ENCODE results near the gene NOL9. TPM values are rescaled to one million over a fixed set of nuclear protein-coding genes. Genes with fewer than 3 reads are reported as not detected.

Gene NOL9
- total RNA-seq, 2 donors from 2014 or later, result 15.4 to 15.6 TPM

GRCh38 chr1:6519935-6520671, 34.2 kb downstream of the NOL9 start:
- DNase-seq (ENCODE audit: low spot score), result no peak
- Histone ChIP-seq H3K27me3 (no peaks in the 10 kb centered on the region), H3K27ac (no peak overlapping the region), H3K9me3 (no peaks in the 10 kb centered on the region), H3K4me1 (peaks cover 0 to 14% of the 10 kb centered on the region in 2 donors), H3K36me3 (peaks cover 2% of the 10 kb centered on the region), H3K4me3 (no peak overlapping the region)
- TF ChIP-seq, protein P1, sequence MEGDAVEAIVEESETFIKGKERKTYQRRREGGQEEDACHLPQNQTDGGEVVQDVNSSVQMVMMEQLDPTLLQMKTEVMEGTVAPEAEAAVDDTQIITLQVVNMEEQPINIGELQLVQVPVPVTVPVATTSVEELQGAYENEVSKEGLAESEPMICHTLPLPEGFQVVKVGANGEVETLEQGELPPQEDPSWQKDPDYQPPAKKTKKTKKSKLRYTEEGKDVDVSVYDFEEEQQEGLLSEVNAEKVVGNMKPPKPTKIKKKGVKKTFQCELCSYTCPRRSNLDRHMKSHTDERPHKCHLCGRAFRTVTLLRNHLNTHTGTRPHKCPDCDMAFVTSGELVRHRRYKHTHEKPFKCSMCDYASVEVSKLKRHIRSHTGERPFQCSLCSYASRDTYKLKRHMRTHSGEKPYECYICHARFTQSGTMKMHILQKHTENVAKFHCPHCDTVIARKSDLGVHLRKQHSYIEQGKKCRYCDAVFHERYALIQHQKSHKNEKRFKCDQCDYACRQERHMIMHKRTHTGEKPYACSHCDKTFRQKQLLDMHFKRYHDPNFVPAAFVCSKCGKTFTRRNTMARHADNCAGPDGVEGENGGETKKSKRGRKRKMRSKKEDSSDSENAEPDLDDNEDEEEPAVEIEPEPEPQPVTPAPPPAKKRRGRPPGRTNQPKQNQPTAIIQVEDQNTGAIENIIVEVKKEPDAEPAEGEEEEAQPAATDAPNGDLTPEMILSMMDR (IDR thresholded peaks at IDR 0.05), result no peak

- Histone ChIP-seq H3K9me3 (no peaks in the 10 kb centered on the region), H3K4me1 (peaks cover 0 to 14% of the 10 kb centered on the region in 2 donors), H3K36me3 (no peaks in the 10 kb centered on the region), H3K27ac (no peak overlapping the region), H3K27me3 (no peaks in the 10 kb centered on the region), H3K4me3 (no peak overlapping the region)
- TF ChIP-seq, protein P1 (IDR thresholded peaks at IDR 0.05), result no peak
- DNase-seq (ENCODE audit: low spot score), result no peak
Observed at GRCh38 chr1:6519491-6519934, 34.8 kb downstream of the NOL9 start.

GRCh38 chr1:6517435-6517851, 36.9 kb downstream of the NOL9 start:
- H3K27me3 ChIP-seq, result no peaks in the 10 kb centered on the region
- no peaks in the 10 kb centered on the region for H3K36me3 ChIP-seq
- H3K9me3 ChIP-seq, result no peaks in the 10 kb centered on the region
- no peak for DNase-seq (ENCODE audit: low spot score)
- no peak overlapping the region for H3K4me3 ChIP-seq
- TF ChIP-seq, protein P1 (IDR thresholded peaks at IDR 0.05), result no peak
- H3K27ac ChIP-seq, result no peak overlapping the region
- H3K4me1 ChIP-seq, result peaks cover 0 to 17% of the 10 kb centered on the region in 2 donors

DNA sequence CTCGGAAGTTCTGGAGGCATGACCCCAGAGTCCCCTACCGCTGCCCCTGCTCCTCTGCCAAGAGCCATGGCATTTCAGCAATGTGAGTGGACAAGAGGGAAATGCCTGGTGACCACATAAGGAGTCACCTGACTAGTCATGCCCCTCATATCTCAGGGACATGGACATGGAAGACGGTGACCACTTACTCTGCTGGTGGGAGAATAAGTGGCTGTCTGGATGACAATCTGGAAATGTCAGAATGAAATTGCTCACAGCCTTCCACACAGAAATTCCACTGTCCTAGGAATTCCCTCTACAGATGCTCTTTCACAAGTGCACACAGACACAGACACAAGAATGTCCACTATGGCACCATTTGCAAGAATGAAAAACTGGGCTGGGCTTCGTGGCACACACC, 38.5 kb downstream of the NOL9 start:
- H3K9me3 ChIP-seq, result no peaks in the 10 kb centered on the region
- TF ChIP-seq, protein P1 (IDR thresholded peaks at IDR 0.05), result no peak
- no peaks in the 10 kb centered on the region for H3K36me3 ChIP-seq
- no peaks in the 10 kb centered on the region for H3K27me3 ChIP-seq
- no peak for DNase-seq (ENCODE audit: low spot score)
- no peak overlapping the region for H3K4me3 ChIP-seq
- H3K27ac ChIP-seq, result peak overlapping the region in 1 of 2 donors; percentile 35
- H3K4me1 ChIP-seq, result peaks cover 0 to 17% of the 10 kb centered on the region in 2 donors

- Histone ChIP-seq H3K36me3 (no peaks in the 10 kb centered on the region), H3K27me3 (no peaks in the 10 kb centered on the region), H3K27ac (no peak overlapping the region), H3K4me1 (peaks cover 0 to 6% of the 10 kb centered on the region in 2 donors), H3K9me3 (no peaks in the 10 kb centered on the region), H3K4me3 (no peak overlapping the region)
- TF ChIP-seq, protein P1 (IDR thresholded peaks at IDR 0.05), result no peak
- no peak for DNase-seq (ENCODE audit: low spot score)
Observed at GRCh38 chr1:6513320-6513801, 41.0 kb downstream of the NOL9 start.

Data from right atrium auricular region (tissue), 2 donors.